Neuronal stem cell (in vitro differentiated cells): ENCODE results near the gene TSPEAR.

Experiments
- DNase-seq: peaks from one replicate; pipeline ENCODE4 v3.0.0-alpha.2; 2013; ENCODE audit warnings: low spot score
- H2AFZ ChIP-seq: one replicate; pipeline ENCODE4 v1.6.1; 2013; ENCODE audit warnings: mild to moderate bottlenecking, low read length, inconsistent platforms
- H2AK5ac ChIP-seq: 2 replicates; pipeline ENCODE4 v1.6.1; 2013; ENCODE audit warnings: low read depth, mild to moderate bottlenecking, inconsistent platforms, low read length, moderate library complexity, mixed read lengths
- H2BK120ac ChIP-seq: 2 replicates; pipeline ENCODE4 v1.6.1; 2013; ENCODE audit warnings: low read depth, mild to moderate bottlenecking, inconsistent platforms, low read length, moderate library complexity, mixed read lengths
- H2BK12ac ChIP-seq: one replicate; pipeline ENCODE4 v1.6.1; 2013; ENCODE audit warnings: low read length, inconsistent platforms
- H2BK15ac ChIP-seq: 2 replicates; pipeline ENCODE4 v1.6.1; 2013; ENCODE audit warnings: mild to moderate bottlenecking, low read length, inconsistent platforms, mixed read lengths
- H2BK5ac ChIP-seq: one replicate; pipeline ENCODE4 v1.6.1; 2013; ENCODE audit warnings: inconsistent platforms, mild to moderate bottlenecking, low read length, moderate library complexity
- H3K14ac ChIP-seq: one replicate; pipeline ENCODE4 v1.6.1; 2013; ENCODE audit warnings: low read length, inconsistent platforms
- H3K18ac ChIP-seq: 2 replicates; pipeline ENCODE4 v1.6.1; 2013; ENCODE audit warnings: low read length, inconsistent platforms
- H3K23ac ChIP-seq: 2 replicates; pipeline ENCODE4 v1.6.1; 2013; ENCODE audit warnings: low read depth, mild to moderate bottlenecking, mixed read lengths, low read length, inconsistent platforms; ENCODE audit not compliant: poor library complexity
- H3K27ac ChIP-seq: replicated peaks from 3 replicates; pipeline ENCODE4 v1.5.1; 2013; ENCODE audit warnings: low read length, inconsistent platforms
- H3K27me3 ChIP-seq, 3 experiments: 2 replicates each; pipeline ENCODE4 v1.6.1; 2013; ENCODE audit warnings: low read length in 3 of 3, mild to moderate bottlenecking in 2 of 3, inconsistent platforms in 1 of 3, low read depth in 1 of 3, mixed read lengths in 1 of 3, moderate library complexity in 1 of 3; ENCODE audit not compliant: control insufficient read depth in 3 of 3, insufficient read depth in 3 of 3
- H3K36me3 ChIP-seq, 2 donors: replicated peaks in 1 of 2; 2 replicates each; pipeline ENCODE4 v1.6.1; 2013; ENCODE audit warnings: low read length in 2 of 2; ENCODE audit not compliant: control insufficient read depth in 2 of 2, insufficient read depth in 2 of 2
- H3K4ac ChIP-seq: 2 replicates; pipeline ENCODE4 v1.6.1; 2013; ENCODE audit warnings: inconsistent platforms, mild to moderate bottlenecking, low read length, moderate library complexity
- H3K4me1 ChIP-seq, 2 donors: 1 replicate in 1 of 2; 2 replicates in 1 of 2; pipeline ENCODE4 v1.6.1; 2013; ENCODE audit warnings: low read length in 2 of 2, low read depth in 1 of 2; ENCODE audit not compliant: control insufficient read depth in 2 of 2, insufficient read depth in 1 of 2
- H3K4me2 ChIP-seq: one replicate; pipeline ENCODE4 v1.6.1; 2013; ENCODE audit warnings: mild to moderate bottlenecking, low read length, inconsistent platforms; ENCODE audit not compliant: insufficient read depth, poor library complexity, severe bottlenecking
- H3K4me3 ChIP-seq, 2 donors: 2 replicates each; pipeline ENCODE4 v1.5.1; 2013; ENCODE audit warnings: low read length in 2 of 2, mild to moderate bottlenecking in 2 of 2, inconsistent platforms in 1 of 2, moderate library complexity in 1 of 2
- H3K79me1 ChIP-seq: one replicate; pipeline ENCODE4 v1.6.1; 2013; ENCODE audit warnings: low read depth, mild to moderate bottlenecking, inconsistent platforms, low read length, moderate library complexity
- H3K9ac ChIP-seq: one replicate; pipeline ENCODE4 v1.6.1; 2013; ENCODE audit warnings: mild to moderate bottlenecking, low read depth, low read length, inconsistent platforms; ENCODE audit not compliant: poor library complexity
- H3K9me3 ChIP-seq, 2 donors: replicated peaks in 1 of 2; 2 replicates each; pipeline versions ENCODE3 to v1.6.1; 2013; ENCODE audit warnings: low read length in 2 of 2, mild to moderate bottlenecking in 2 of 2, inconsistent platforms in 1 of 2, low read depth in 1 of 2, mixed read lengths in 1 of 2, moderate library complexity in 1 of 2; ENCODE audit not compliant: control insufficient read depth in 2 of 2, insufficient read depth in 1 of 2
- H4K8ac ChIP-seq: one replicate; pipeline ENCODE4 v1.6.1; 2013; ENCODE audit warnings: low read depth, mild to moderate bottlenecking, inconsistent platforms, low read length, moderate library complexity
- H4K91ac ChIP-seq: one replicate; pipeline ENCODE4 v1.6.1; 2013; ENCODE audit warnings: low read length, low read depth, mild to moderate bottlenecking, inconsistent platforms; ENCODE audit not compliant: poor library complexity
- WGBS, 2 donors: extraction: QIAGEN DNeasy Blood & Tissue Kit; methylation state at CpG; one replicate each; pipeline ENCODE4 v1.1.7; 2013; ENCODE audit warnings: missing lambda C conversion rate in 2 of 2, mixed read lengths in 1 of 2; ENCODE audit not compliant: insufficient read length in 2 of 2, insufficient replicate concordance in 1 of 2; ENCODE audit errors: extremely low coverage in 2 of 2; 5-methylcytosine and 5-hydroxymethylcytosine counted together

Gene TSPEAR

GRCh38 chr21:44576025-44576420 is 135.3 kb downstream of the TSPEAR start:
- no peak for DNase-seq
- Histone ChIP-seq H2AFZ (no peak overlapping the region), H3K4me2 (no peak overlapping the region), H2BK5ac (peak overlapping the region; percentile 75), H3K27me3 (no peaks in the 10 kb centered on the region), H3K36me3 (no peaks in the 10 kb centered on the region), H3K4me1 (peaks cover 0 to 5% of the 10 kb centered on the region in 2 donors), H2BK12ac (no peak overlapping the region), H3K14ac (no peak overlapping the region), H3K9me3 (peaks cover 13% of the 10 kb centered on the region in 2 donors), H2BK120ac (no peak overlapping the region), H4K8ac (no peak overlapping the region), H3K4me3 (no peak overlapping the region), H3K79me1 (no peaks in the 10 kb centered on the region), H3K4ac (no peak overlapping the region), H3K23ac (no peak overlapping the region), H3K27ac (no peak overlapping the region), H3K9ac (no peak overlapping the region), H2BK15ac (no peak overlapping the region), H3K18ac (peak overlapping the region; percentile 48), H4K91ac (no peak overlapping the region), H2AK5ac (no peak overlapping the region)
- no CpG with 5 or more reads among the region's 10 CpGs for WGBS, 2 donors

DNA sequence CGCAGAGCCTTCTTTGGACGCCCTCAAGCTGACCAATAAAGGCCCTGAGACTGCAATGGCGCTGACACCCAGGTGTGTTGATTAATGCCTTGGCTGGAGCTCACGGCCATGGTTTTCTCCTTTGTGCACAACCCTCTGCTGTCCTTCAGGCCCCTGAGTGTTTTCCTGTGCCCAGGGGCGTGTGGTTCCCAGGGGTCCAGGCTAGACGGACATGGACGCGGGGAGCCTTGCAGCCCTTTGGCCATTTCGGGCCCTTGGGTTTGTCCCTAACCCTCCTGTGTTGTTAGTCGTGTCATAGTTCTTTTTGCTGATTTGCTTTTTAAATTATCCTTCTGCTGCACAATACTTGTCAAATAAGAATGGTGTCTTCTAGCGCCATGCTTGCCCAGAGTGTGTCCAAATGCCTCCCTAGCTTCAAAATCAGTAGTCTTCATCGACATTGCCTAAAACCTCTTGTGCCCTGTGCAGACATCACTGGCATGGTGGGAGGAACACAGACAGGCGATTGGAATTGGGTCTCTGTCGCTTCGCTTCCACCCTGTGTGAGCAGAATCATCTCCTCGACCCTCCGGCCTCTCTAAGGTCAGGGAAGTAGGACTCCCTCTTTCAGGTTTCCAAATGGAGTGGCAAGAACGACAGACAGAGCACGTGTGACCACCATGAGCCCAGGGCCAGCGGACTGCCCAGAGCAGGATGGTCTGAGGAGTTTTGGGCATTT is 135.9 kb downstream of the TSPEAR start:
- H3K27me3 ChIP-seq: no peaks in the 10 kb centered on the region
- peaks cover 13% of the 10 kb centered on the region in 2 donors for H3K9me3 ChIP-seq
- no peak overlapping the region for H3K4me2 ChIP-seq
- H2BK120ac ChIP-seq: no peak overlapping the region
- DNase-seq: no peak
- H2AK5ac ChIP-seq: peak overlapping the region; percentile 18
- no peak overlapping the region for H2BK12ac ChIP-seq
- WGBS, 2 donors: no CpG with 5 or more reads among the region's 20 CpGs
- H4K91ac ChIP-seq: no peak overlapping the region
- no peak overlapping the region for H3K4me3 ChIP-seq
- no peak overlapping the region for H3K14ac ChIP-seq
- no peak overlapping the region for H2AFZ ChIP-seq
- H3K27ac ChIP-seq: no peak overlapping the region
- H4K8ac ChIP-seq: no peak overlapping the region
- no peak overlapping the region for H3K4ac ChIP-seq
- H3K36me3 ChIP-seq: no peaks in the 10 kb centered on the region
- H3K18ac ChIP-seq: peak overlapping the region; percentile 32
- H3K4me1 ChIP-seq: peaks cover 0 to 5% of the 10 kb centered on the region in 2 donors
- H2BK15ac ChIP-seq: no peak overlapping the region
- no peaks in the 10 kb centered on the region for H3K79me1 ChIP-seq
- no peak overlapping the region for H3K9ac ChIP-seq
- H2BK5ac ChIP-seq: no peak overlapping the region
- peak overlapping the region; percentile 52 for H3K23ac ChIP-seq

- H2BK120ac ChIP-seq: no peak overlapping the region
- peak overlapping the region; percentile 22 for H2BK12ac ChIP-seq
- H2BK5ac ChIP-seq: no peak overlapping the region
- H3K36me3 ChIP-seq: no peaks in the 10 kb centered on the region
- no peak overlapping the region for H4K8ac ChIP-seq
- H2BK15ac ChIP-seq: no peak overlapping the region
- H3K4me1 ChIP-seq: peaks cover 0 to 5% of the 10 kb centered on the region in 2 donors
- H3K4me2 ChIP-seq: no peak overlapping the region
- H3K27me3 ChIP-seq: no peaks in the 10 kb centered on the region
- peaks cover 13% of the 10 kb centered on the region in 2 donors for H3K9me3 ChIP-seq
- H3K4me3 ChIP-seq: no peak overlapping the region
- no peak overlapping the region for H4K91ac ChIP-seq
- no CpG with 5 or more reads among the region's 21 CpGs for WGBS, 2 donors
- H3K27ac ChIP-seq: no peak overlapping the region
- H3K14ac ChIP-seq: peak overlapping the region; percentile 94
- H2AK5ac ChIP-seq: no peak overlapping the region
- peak overlapping the region; percentile 80 for H3K23ac ChIP-seq
- no peak for DNase-seq
- peak overlapping the region; percentile 59 for H3K18ac ChIP-seq
- peak overlapping the region; percentile 70 for H3K9ac ChIP-seq
- no peaks in the 10 kb centered on the region for H3K79me1 ChIP-seq
- no peak overlapping the region for H2AFZ ChIP-seq
- no peak overlapping the region for H3K4ac ChIP-seq
Measured at GRCh38 chr21:44574457-44575306, 136.7 kb downstream of the TSPEAR start.
